AG09319 (cell line): ENCODE data around the gene SOCS7.

Experiments
- DNase-seq: peaks from one replicate; pipeline ENCODE4 v3.0.0-alpha.2; 2010; ENCODE audit warnings: low read depth; ENCODE audit errors: extremely low read depth
- TF ChIP-seq, protein P1 (sequence below): IDR thresholded peaks from 2 replicates; pipeline ENCODE4 v1.5.1; 2011; ENCODE audit warnings: low read depth, mild to moderate bottlenecking, inconsistent platforms, low read length, moderate library complexity

SOCS7 gene

DNA sequence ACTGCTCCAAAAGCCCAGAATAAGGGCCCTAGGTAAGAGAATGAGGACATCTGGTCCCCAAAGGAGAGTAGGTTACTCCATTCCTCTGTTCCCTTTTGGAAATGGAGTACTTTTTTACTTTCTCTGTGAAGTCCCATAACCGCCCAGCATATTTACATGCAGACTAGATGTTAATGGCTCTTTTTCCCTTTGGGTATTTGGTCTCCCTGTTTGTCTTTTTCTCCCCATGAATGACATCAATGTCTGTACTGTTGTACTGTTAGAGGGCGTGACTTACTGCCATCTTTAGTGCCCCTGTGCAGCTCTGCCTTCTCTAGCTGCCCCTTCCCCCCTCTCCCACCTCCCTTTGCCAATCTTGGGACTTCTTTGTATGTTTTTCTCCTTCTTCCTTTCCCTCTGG, 26.9 kb upstream of the SOCS7 start:
- DNase-seq, result no peak
- TF ChIP-seq, protein P1, sequence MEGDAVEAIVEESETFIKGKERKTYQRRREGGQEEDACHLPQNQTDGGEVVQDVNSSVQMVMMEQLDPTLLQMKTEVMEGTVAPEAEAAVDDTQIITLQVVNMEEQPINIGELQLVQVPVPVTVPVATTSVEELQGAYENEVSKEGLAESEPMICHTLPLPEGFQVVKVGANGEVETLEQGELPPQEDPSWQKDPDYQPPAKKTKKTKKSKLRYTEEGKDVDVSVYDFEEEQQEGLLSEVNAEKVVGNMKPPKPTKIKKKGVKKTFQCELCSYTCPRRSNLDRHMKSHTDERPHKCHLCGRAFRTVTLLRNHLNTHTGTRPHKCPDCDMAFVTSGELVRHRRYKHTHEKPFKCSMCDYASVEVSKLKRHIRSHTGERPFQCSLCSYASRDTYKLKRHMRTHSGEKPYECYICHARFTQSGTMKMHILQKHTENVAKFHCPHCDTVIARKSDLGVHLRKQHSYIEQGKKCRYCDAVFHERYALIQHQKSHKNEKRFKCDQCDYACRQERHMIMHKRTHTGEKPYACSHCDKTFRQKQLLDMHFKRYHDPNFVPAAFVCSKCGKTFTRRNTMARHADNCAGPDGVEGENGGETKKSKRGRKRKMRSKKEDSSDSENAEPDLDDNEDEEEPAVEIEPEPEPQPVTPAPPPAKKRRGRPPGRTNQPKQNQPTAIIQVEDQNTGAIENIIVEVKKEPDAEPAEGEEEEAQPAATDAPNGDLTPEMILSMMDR, result no peak

DNA sequence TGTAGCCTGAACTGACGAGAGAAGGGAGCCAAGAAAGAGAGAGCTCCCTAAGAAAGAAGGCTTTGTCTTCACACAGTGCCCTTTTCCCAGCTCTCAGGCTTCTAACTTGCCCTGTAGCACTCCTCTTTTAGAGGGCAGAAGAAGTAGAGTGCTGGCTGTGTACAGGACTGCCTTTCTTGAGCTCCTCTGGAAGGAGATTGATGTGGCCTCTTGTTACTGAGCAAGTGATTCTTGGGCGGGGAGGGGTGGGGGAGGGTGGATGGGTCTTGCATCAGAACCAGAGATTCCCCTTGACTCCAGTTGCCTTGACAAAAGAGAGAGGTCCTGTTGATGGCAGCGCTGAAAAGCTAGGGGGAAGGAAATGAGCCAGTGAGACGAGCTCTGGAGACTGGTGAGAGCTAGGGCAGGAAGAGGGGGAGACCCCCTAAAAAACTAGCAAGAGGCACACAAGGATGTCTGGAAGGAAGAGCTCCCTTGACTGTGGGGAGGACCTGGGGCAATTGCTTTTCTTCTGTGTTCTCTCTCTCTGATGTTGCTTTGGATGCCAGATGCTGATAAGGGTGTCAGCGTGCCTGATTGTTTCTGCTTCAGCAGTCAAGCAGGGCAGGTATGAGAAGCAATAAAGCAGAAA, 26.3 kb upstream of the SOCS7 start:
- TF ChIP-seq, protein P1, result no peak
- DNase-seq, result no peak

DNA sequence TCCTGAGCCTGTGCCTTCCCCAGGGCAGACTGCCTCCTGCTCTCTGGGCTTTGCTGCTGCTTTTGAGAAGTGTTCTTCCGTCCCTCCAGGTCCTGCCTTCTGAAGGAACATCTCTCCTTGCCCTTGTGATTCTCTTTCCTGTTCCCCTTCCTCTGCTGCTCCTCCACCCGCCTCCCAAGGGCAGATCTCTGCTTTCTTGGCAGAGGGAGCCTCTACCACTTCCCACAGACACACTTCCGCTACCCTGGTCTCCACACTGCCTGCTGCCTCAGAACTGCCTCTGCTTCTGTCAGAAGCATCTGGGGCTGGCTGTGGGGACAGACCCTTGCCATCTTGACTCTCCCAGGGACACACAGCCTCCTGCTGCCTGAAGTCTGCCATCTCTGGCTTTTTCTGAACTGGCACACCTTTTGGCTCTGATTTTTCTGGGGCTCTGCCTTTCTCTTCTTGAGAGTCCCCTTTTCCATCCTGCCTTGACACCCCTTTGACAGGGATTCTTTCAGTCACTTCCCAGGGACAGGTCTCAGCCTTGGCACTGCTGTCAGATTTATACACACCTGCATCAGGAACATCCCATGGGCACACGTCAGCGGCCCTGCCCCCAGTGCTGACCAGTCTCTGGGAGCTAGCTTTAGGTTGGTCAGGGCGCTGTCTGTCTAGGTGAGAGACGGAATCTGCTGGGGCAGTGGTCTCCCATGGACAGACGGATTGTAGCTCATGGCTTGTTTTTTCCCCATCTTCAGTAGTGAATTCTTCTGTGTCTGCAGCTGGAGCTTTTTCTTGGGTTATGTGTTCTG, 24.4 kb upstream of the SOCS7 start:
- TF ChIP-seq, protein P1, result no peak
- DNase-seq, result no peak

DNA sequence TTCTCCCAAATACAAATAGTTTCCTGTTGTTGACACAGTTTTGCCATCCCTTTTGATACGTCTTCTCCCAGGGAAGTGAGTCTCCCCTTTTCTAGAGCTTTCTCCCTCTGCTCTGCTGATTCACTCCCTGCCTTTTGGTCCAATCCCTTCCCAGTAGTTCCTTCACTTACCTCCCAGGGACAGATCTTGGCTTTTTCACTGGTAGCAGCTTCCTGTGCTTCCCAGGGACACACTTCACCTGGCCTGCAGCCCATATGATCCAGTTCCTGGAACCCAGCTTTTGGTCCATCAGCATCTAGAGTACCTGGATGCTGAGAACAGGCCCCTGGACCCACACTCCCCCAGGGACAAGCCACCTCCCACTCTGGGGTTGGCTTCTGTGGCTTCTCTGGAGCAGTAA, 23.7 kb upstream of the SOCS7 start:
- no peak for DNase-seq
- TF ChIP-seq, protein P1, result no peak

DNA sequence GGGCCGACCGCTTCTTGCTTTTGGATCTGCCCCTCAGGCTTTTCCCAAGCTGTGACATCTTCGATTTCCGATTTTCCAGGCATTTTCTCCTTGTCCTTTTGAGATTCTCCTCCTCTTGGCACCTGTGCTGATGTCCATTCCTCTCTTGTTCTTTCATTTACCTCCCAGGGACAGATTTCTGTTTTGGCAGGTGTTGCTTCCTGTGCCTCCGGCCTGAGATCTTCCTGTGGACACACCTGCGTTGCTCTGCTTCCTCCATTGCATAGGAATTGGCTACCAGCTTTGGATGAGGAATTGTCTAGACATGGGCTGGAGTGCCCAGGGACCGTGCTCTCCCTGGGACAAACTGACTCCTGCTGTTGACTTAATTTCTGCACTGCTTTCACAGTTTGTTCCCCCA, 23.0 kb upstream of the SOCS7 start:
- TF ChIP-seq, protein P1, result no peak

DNA sequence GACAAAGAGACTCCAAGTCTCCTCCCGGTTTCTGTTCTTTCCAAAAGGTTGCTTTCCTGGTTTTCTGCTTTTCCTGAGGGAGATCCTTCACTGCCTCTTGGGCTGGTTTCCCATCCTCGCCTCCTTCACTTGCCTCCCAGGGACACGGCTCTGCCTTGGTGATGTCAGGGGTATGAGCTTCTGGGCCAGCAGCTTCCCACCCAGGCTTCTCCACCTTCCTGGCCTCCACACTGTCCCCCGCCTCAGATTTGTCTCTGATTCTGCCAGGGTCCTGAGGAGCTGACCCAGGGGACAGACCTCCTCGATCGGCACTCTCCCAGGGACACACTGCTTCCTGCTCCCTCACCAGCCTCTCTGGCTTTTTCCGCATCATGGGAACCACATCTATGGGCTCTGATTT, 22.4 kb upstream of the SOCS7 start:
- TF ChIP-seq, protein P1, result no peak
- DNase-seq, result no peak

More for the DNA sequence above, 23.0 kb upstream of the SOCS7 start:
- no peak for DNase-seq
